Fibroblast of skin of right quadriceps (primary cell): ENCODE data around the gene MINDY2.
"Not testable (repeated sequence)": the region's sequence is repeated elsewhere in the genome, so short reads cannot be mapped to it uniquely, and the experiment has no call there.

Experiments used
- DNase-seq: peaks from one replicate; pipeline ENCODE4 v3.0.0-alpha.2; 2013

Gene MINDY2

DNA sequence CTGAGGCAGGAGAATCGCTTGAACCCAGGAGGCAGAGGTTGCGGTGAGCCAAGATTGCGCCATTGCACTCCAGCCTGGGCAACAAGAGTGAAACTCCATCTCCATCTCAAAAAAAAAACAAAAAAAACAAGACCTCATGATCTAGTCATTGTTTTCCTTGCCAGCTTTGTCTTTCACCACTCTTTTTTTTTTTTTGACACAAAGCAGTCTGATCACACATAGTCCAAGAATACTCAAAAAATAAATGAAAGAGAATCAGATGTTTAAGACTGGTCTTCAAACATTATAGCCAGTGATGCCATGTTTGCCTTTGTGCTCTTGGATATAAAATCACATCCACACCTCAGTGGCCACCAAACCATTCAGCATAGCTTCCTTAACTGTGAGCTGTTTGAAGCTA, 15.8 kb upstream of the MINDY2 start:
- no peak for DNase-seq

DNA sequence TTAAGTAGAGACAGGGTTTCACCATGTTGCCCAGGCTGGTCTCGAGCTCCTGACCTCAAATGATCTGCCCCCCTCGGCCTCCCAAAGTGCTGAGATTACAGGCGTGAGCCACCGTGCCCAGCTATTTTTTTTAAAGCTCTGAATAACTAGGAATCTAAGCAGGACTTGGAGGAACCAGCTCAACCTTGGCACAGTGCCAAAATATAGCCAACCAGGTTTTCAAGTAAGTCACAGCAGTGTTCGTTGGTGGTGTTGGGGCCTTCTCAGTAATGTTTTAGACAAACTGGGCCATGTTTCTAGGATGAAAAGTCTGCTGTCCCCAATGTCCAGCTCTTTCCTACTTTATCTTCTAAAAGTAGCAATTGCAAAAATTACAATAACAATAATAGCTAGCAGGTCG, 15.1 kb upstream of the MINDY2 start:
- DNase-seq: no peak

DNA sequence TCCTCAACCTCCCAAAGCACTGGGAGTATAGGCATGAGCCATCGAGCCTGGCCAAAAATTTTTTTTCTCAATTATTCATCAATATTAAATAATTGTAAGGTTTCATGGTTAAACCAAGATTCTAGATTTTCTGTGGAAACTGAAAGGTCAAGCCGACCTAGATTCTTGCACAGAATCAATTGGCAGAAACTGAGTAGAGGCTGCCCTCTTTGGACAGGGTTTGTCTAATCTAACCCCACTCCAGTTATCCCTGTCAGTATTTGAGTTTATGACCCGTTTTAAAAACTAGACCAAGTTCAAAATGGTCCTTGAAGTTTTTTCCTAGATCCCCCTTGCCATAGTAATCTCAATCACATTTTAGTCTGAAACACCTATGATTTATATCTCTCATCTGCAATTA, 13.0 kb upstream of the MINDY2 start:
- DNase-seq: no peak

DNA sequence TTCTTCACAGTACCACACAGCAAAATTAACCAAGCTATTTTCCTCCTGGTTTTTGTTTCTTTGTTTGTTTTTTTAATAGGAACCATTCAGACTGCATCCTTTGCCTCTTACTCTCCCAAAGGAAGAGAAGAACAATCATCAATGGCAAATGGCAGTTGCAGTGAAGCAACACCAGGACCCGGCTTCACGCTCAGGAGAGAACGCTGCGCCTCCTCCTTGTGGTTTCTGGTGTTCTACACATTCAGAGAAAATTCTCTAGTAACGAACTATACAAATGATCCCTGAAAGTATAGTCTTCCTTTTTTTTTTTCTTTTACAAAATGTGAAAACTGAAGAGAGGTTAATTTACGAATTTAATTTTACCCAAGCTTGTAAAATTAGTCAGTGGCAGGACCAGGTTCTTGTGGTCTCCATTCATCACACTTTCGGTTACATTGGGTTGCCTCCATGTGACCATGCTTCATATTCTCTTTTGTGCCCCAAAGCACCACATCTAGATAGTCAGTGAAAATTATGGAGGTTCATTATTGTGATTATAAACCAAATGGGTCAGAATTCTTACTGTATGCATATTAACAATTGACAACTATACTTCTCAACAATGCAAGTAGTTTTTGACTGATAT, 10.6 kb upstream of the MINDY2 start:
- DNase-seq: no peak

DNA sequence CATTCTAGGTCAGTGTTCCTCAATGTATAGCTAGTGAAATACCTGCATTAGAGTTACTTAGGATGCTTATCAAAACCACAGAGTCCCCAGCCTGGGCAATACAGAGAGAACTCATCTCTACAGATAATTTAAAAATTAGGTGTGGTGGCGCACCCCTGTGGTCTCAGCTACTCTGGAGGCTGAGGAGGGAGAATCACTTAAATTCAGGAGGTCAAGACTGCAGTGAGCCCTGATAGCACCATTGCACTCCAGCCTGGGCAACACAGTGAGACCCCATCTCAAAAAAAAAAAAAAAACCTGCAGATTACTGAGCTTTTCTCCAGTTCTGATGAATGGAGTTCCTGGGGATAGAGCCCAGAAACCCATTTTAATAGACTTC, 10.1 kb upstream of the MINDY2 start:
- no peak for DNase-seq

DNA sequence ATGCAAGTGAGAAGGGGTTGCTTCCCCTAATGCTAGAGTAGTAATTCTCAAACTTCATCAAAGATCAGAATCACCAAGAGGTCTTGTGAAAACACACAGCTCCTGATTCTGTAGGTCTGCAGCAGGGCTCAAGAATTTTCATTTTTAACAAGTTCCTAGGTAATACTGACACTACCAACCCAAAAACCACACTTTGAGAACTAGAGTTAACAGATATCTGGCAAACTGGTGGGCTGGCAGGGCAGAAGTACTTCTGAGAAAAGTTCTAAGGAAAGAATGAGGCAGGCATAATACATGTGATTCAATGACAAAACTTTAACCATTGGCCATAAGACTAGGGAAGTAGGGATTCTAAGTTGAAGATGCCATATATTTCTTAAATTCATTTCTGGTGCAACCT, 8.8 kb upstream of the MINDY2 start:
- no peak for DNase-seq

DNA sequence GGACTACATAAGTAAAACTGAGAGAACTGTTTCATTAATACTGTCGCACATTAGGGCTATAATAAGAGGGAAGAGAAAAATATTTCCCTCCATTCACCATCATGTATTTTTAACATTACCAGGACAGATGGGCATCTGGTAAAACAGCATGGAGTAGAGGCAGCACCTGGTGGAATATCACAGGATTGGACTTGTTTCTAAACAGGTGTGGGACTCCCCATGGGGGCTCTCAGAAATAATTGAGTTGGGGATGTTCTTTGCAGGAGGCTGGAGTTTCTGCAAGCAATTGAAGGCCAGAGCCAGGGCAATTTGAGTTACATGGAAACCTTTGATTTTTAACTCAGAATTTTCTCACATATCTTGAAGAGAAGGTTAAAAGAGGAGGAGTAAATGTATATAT, 8.4 kb upstream of the MINDY2 start:
- DNase-seq: no peak

DNA sequence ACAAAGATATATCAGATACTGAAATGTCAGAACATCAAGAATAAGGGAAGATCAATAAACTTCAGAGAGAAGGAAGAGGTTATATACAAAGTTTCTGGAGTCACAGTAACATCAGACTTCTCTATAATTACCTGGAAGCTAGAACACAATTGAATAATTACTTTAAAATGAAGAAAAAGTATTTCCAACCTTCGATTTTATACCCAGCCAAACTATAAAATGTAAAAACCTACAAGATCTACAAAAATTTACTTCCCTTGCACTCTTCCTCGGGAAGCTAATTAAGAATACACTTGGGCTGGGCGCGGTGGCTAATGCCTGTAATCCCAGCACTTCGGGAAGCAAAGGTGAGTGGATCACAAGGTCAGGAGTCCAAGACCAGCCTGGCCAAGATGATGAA, 6.6 kb upstream of the MINDY2 start:
- no peak for DNase-seq

DNA sequence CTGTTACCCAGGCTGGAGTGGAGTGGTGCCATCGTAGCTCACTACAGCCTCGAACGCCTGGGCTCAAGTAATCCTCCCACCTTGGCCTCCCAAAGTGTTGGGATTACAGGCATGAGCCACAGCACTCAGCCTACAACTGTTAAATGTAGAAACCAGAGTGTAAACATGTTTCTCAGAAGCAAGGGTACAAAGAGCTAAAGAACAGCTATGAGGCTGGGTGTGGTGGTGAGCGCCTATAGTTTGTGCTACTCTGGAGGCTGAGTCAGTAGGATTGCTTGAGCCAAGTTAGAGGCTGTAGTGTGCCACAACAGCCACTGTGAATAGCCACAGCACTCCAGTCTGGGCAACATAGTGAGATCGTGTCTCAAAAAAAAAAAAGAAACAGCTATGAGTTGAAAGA, 4.8 kb upstream of the MINDY2 start:
- no peak for DNase-seq

DNA sequence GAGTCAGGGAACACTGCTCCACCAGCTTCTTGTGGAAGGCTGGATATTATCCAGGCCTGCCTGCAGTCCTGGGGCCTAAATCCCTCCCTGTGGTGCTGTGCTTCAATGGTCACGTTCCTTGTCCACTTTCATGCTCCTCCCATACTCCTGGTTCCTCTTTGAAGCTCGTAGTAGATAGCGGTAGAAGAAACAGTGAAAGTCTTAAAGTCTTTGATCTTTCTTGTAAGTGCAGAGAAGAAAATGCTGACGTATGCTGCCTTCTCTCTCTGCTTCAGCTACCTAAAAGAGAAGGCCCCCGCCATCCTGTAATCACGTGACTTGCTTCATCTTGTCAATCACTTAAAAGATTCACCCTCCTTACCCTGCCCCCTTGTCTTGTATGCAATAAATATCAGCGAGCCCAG, 2.5 kb upstream of the MINDY2 start:
- DNase-seq: not testable (repeated sequence)

DNA sequence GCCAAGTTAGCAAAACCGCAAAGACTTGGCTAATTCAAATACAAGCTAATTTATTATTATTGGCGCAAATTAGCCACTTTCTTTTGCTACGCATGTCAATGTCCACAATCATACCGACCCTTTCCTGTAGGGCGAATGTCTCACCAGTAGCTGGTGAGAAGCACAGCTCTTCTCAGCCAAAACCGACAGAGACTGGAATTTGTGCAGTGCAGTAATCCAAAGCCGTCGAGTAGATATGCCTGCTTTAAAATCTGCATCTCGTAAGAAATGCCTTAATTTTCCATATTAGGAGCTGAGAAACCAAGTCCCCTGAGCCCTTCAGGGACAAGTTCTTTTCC, 614 bp upstream of the MINDY2 start:
- peak; percentile 84 for DNase-seq

DNA sequence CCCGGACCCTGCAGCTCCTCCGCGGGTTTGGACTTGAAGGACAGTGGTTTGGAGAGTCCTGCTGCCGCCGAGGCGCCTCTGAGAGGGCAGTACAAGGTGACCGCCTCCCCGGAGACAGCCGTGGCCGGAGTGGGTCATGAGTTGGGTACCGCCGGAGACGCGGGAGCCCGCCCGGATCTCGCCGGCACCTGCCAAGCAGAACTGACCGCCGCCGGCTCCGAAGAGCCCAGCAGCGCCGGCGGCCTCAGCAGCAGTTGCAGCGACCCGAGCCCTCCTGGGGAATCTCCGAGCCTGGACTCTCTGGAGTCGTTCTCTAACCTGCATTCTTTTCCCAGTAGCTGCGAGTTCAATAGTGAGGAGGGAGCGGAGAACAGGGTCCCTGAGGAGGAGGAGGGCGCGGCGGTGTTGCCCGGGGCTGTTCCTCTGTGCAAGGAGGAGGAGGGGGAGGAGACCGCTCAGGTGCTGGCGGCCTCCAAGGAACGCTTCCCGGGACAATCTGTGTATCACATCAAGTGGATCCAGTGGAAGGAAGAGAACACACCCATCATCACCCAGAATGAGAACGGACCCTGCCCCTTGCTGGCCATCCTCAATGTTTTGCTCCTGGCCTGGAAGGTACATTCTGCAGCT, 634 bp downstream of the MINDY2 start:
- DNase-seq: no peak

DNA sequence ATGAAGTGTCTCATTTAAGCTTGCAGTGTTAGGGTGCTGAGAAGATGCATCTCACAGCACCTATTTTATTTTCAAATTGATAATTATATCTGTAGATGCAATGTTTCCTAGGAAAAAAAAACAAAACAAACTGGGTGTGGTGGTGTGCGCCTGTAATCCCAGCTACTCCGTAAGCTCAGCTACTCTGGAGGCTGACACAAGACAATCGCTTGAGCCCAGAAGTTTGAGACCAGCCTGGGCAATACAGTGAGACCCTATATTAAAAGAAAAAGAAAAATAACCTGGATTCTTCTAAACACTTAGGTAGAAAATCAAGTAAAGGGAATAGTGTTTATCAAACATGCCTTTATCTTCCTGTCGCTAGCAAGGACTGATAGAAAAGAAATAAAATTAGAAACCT, 1.9 kb downstream of the MINDY2 start:
- DNase-seq: no peak

DNA sequence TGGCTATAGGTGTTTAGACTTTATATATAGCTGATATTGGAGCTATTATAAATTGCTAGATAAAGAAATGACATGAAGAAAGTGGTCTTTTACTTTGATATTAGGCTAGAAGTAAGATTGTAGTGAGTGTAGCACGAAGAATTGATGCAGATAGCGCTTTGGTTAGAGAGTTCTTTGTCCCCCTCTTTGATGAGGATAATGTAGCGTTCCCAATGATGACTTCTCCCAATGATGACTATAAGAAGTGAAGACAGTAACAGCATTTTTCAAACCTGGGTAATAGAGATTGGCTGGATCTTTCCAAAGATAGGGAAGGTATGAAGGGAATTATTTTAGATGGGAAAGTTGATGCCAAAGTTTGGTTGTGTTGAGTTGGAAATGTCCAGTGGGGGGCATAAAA, 4.3 kb downstream of the MINDY2 start:
- DNase-seq: no peak

DNA sequence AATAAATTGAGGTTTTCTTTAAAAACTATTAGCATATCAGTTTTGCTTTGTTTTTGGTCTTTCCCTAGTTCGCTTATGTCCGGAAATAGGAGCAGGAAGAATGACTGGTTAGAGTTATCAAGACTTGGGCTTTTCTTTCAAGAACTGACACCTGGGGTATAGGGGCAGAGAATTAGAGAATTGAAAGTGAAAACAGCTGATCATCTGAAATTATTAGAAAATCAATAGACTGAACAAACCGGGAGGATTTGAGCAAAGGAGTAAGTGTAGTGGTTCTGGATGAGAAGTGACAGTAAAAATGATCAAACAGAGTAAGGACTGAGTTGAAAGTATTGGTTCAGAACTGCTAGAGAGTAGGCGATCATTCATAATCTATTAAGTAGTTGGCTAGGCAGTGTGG, 6.0 kb downstream of the MINDY2 start:
- DNase-seq: no peak

DNA sequence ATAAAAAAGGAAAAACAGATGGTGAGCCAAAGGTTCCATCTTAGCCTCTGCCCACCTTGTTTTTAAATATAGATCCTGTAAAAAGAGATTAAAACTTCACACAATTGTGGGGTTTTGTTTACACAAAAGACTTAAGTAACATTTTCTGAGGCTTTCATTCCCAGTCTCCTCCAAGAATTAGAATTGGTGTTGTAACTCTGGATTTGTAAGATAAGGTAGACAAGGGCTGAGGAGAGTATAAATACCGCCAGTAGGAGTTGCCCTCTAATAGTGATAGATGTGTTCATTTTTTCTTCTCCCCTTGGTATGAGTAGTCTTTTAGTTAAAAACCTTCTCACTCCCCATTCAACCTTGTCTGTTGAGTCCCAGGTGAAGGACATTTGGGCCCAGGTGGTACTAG, 8.5 kb downstream of the MINDY2 start:
- DNase-seq: no peak

DNA sequence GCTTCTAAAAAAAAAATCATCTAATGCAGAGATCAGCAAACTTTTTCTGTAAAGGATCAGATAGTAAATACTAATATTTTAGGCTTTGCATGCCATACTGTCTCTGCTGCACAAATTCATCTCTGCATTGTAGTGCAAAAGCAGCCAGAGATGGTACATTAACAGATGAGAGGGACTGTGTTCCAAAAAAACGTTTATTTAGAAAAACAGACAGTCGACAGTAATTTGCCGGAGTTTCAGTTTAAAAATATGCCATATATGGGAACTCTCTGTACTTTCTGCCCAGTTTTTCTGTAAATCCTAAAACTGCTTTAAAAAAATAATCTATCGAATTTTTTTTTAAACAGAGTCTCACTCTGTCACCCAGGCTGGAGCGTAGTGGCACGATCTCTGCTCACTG, 14.3 kb downstream of the MINDY2 start:
- no peak for DNase-seq

DNA sequence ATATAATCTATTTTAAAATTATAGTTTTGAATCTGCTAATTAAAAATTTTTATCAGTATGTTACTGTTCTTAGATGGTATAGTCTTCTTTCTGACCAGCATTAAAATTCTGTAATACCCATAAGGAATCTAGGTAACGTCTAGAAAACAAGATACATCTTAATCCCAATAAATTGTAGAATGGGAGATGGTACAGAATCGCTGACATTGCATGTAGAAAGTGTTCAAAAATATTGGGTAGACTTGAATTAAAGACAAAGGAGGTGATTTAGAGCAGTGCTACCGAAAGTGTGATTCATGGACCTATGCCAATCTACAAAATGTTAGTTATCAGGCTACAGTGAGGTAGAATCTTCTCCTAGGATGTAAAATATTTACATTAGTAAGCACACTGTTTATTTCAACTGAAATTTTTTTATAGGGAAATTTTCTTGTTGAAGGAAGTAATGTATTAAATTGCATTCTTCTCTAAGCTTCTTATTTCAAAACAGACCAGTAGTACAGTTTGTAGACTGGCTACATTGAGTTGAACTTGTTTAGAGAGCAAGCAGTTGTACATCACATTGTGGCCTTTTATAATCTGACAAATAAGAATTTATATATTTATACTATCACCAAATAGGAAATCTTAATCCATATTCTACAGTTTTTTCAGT, 17.1 kb downstream of the MINDY2 start:
- no peak for DNase-seq

DNA sequence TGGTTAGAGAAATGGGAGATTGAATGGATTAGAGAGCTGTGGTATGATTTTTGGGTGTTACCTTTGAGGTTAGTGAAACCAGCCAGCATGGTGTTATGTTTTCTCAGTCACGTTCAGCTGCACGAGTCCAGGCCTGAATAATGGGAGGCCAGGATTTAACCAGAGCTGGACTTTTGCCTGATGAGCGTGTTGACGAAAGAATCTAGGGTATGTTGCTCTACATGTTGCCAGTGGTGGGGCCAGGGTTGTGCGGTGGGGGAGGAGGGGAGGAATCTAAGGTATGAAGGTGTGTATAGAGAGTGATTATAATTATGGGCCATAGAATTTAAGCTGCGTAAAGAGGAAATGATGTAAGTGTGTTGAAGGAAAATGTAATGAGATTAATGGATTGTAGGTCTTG, 22.8 kb downstream of the MINDY2 start:
- peak; percentile 51 for DNase-seq

DNA sequence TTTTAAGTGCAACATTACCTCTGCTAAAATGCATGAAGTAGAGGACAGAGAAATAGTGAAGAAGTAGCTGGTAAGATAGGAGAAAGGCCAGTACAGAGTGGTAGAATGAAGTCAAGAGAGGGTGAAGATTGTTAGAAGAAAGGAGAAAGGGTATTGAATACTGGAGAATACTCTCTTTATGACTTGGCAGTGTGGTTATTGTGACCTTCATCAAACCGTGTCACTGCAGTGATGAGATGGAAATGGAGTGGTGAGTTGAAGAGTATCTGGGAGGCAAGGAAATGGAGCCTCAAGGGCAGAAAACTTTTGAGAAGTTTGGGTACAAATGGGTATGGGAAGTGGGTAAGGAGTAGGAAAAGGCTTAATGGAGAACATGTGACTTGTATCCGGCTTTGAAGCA, 24.7 kb downstream of the MINDY2 start:
- DNase-seq: no peak

DNA sequence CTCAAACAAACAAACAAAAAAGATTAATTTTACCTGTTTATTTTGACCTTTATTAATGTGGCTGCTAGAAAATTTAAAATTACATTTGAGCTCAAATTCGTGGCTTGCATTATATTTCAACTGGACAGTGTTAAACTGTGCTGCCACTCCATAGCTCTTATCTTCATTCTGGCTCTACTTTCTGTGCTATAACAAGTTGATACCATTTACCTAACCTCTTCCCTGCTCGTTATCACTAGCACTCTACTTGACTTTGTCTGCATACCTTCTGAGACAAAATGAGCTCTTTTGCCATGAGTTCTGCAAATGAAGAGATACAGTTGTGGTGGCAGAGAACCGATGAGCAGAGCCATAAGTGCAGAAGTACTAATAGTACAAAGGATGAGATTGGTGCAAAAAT, 26.4 kb downstream of the MINDY2 start:
- no peak for DNase-seq

DNA sequence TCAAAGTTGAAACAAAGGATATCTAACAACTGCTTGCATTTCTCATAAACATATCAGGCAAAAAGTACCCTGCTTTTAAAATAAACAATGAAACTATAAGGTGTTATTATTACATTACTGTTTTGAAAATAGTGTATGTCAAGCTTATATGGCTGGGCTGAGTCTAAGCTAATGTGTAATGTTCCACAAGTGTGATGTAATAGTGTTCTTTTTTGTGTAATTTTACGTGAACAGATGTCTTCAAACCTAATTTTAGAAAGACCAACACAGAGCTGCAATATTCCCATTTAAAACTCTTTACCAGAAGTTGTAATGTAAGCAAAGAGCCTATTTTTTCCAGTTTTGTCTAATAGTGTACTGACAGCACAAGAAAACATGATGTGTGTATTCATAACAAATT, 34.0 kb downstream of the MINDY2 start:
- no peak for DNase-seq

DNA sequence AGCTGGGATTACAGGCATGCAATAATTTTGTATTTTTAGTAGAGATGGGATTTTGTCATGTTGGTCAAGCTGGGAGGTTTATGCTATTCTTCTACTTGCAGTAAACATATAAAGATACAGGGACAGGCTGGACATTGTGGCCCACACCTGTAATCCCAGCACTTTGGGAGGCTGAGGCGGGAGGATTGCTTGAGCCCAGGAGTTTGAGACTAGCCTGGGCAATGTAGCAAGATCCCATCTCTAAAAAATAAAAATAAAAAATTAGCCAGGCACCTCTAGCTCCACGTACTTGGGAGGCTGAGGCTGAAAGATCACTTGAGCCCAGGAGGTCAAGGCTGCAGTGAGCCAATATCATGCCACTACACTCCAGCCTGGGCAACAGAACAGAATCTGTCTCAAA, 52.2 kb downstream of the MINDY2 start:
- DNase-seq: not testable (repeated sequence)

DNA sequence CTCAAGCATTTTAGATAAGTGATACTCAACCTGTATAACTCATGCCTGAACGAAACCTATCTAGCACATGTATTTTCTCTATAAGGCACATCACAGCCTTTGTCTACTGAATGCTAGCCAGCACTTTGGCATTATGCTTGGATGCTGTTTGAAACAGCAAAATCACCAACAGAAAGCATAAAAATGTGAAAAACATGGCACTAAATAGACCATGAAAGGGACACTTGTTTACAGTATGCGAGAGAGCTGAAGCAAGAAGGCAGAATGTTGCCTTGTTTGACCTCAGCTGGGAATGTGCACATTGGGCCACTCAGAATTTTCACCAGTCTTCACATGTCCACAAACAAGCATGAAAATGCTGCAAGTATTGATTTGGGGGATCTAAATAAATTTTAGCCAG, 59.5 kb downstream of the MINDY2 start:
- no peak for DNase-seq
